GM06990 (cell line): ENCODE data around the gene DLX4.

Source experiments
- DNase-seq: peaks from one replicate; pipeline ENCODE4 v3.0.0-alpha.2; 2011; ENCODE audit not compliant: insufficient read length; ENCODE audit errors: extremely low read depth
- H3K27me3 ChIP-seq: replicated peaks from 2 replicates; pipeline ENCODE4 v1.6.0; 2011; ENCODE audit warnings: low read length; ENCODE audit not compliant: control insufficient read depth, insufficient read depth
- H3K36me3 ChIP-seq: 2 replicates; pipeline ENCODE4 v1.5.1; 2011; ENCODE audit warnings: low read length; ENCODE audit not compliant: control insufficient read depth, insufficient read depth
- H3K4me3 ChIP-seq: replicated peaks from 2 replicates; pipeline ENCODE4 v1.5.1; 2011; ENCODE audit warnings: low read depth, mild to moderate bottlenecking, control low read depth, low read length
- TF ChIP-seq, protein P1 (sequence below): IDR thresholded peaks from 2 replicates; pipeline ENCODE4 v1.5.1; 2011; ENCODE audit warnings: low read length, control low read depth, mild to moderate bottlenecking, inconsistent platforms; ENCODE audit not compliant: insufficient read depth, poor library complexity, severe bottlenecking

Gene DLX4

DNA sequence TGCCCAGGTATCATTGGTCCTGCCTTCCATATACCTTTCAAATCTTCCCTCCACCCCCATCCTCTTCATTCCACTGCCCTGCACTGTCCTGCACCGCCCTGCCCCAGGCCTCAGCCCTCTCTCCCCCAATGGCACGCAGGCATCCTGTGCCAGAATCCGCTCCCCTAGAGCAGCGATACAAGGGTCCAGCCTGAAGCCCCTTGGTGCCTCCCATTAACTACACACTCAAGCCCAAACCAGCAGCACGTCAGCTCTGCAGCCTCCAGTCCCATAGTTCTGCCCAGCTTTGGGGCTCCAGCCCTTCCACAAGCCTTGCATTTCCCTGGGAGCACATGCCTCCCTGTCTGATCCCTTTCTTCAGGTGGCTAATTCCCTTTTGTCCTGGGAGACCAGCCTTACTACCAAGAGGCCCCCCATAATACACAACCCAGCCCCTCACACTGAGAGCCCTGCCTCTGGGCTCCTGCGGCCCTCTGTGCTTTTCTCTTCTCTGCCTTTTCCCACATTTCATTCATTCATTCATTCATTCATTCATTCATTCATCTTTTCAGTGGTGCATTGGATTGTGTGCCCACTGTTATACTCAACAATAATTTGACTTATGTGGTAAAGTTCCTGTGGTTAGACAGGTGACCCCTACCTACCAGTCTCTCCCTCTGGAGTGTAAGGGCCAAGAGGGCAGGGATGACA, 52.8 kb downstream of the DLX4 start:
- no peaks in the 10 kb centered on the region for H3K36me3 ChIP-seq
- H3K4me3 ChIP-seq, result no peak overlapping the region
- H3K27me3 ChIP-seq, result no peaks in the 10 kb centered on the region; the same call in none of the 2 replicates
- TF ChIP-seq, protein P1, sequence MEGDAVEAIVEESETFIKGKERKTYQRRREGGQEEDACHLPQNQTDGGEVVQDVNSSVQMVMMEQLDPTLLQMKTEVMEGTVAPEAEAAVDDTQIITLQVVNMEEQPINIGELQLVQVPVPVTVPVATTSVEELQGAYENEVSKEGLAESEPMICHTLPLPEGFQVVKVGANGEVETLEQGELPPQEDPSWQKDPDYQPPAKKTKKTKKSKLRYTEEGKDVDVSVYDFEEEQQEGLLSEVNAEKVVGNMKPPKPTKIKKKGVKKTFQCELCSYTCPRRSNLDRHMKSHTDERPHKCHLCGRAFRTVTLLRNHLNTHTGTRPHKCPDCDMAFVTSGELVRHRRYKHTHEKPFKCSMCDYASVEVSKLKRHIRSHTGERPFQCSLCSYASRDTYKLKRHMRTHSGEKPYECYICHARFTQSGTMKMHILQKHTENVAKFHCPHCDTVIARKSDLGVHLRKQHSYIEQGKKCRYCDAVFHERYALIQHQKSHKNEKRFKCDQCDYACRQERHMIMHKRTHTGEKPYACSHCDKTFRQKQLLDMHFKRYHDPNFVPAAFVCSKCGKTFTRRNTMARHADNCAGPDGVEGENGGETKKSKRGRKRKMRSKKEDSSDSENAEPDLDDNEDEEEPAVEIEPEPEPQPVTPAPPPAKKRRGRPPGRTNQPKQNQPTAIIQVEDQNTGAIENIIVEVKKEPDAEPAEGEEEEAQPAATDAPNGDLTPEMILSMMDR, result no peak
- DNase-seq, result no peak

DNA sequence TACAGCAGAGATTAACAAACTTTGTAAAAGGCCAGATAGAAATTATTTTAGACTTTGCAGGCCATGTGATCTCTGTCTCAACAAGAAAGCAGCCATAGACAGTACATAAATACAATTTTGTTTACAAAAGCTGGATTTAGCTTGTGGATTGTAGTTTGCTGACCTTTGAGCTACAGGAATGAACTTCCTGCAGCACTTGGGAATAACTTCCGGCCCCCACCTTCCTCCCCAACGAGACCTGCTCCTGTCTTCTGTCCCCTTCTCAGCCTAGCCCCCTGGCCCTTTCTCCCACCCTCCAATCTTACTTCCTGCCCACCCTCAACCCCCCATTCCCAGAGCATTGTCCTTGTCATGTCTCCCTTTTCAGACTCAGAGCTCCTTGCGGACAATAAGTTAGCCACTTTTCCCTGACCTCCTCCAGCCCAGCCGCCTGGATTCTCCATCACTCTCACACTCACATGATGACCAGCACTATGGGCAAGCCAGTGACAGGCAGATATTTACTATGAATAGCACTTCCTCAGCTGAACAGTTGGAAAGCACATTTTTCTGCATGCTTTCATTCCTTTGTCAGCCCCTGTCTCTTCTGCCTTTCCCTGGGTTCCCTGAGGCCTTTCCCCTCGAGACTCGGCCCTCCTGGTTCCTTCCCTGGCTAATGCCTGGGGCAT, 53.6 kb downstream of the DLX4 start:
- Histone ChIP-seq H3K4me3 (no peak overlapping the region), H3K36me3 (no peaks in the 10 kb centered on the region), H3K27me3 (no peaks in the 10 kb centered on the region; the same call in none of the 2 replicates)
- TF ChIP-seq, protein P1, result no peak
- no peak for DNase-seq

DNA sequence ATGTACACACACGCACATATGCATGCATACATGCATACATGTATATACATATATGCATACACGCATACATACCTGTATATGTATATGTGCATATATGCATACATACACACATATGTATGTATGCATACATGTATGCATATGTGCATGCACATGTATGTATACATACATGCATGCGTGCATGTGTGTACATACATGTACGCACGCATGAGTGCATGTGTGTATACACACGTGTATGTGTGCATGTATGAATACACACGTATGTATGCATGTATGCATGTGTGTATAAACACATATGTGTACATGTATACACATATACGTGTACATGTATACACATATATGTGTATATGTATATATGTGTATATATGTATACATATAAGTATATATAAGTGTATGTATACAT, 54.5 kb downstream of the DLX4 start:
- no peaks in the 10 kb centered on the region; the same call in none of the 2 replicates for H3K27me3 ChIP-seq
- no peaks in the 10 kb centered on the region for H3K36me3 ChIP-seq
- TF ChIP-seq, protein P1, result no peak
- no peak overlapping the region for H3K4me3 ChIP-seq
- DNase-seq, result no peak
